Endodermal cell (in vitro differentiated cells): Measurements from ENCODE around the gene CTTNBP2NL. TPM values are rescaled to one million over a fixed set of nuclear protein-coding genes. Genes with fewer than 3 reads are reported as not detected.

Experiments used
- DNase-seq: peaks from one replicate; pipeline ENCODE4 v3.0.0-alpha.2; 2017
- H3K27ac ChIP-seq: 2 replicates; pipeline ENCODE4 v1.5.1; 2013; ENCODE audit warnings: mild to moderate bottlenecking, low read depth, low read length, moderate library complexity
- H3K27me3 ChIP-seq: 2 replicates; pipeline ENCODE4 v1.6.1; 2013; ENCODE audit warnings: mild to moderate bottlenecking, low read length, moderate library complexity; ENCODE audit not compliant: insufficient read depth, control insufficient read depth, poor library complexity, severe bottlenecking
- H3K36me3 ChIP-seq: 2 replicates; pipeline ENCODE4 v1.7.0; 2013; ENCODE audit warnings: mild to moderate bottlenecking, low read length, moderate library complexity; ENCODE audit not compliant: control insufficient read depth, insufficient read depth
- H3K4me1 ChIP-seq: one replicate; pipeline ENCODE4 v1.7.0; 2013; ENCODE audit warnings: low read length; ENCODE audit not compliant: control insufficient read depth, insufficient read depth
- H3K4me3 ChIP-seq: 2 replicates; pipeline ENCODE4 v1.5.1; 2013; ENCODE audit warnings: mild to moderate bottlenecking, low read length, moderate library complexity
- H3K9ac ChIP-seq: 2 replicates; pipeline ENCODE4 v1.6.1; 2013; ENCODE audit warnings: mild to moderate bottlenecking, low read length, moderate library complexity; ENCODE audit not compliant: poor library complexity, severe bottlenecking; ENCODE audit errors: extremely low read depth
- H3K9me3 ChIP-seq: 2 replicates; pipeline ENCODE4 v1.6.1; 2013; ENCODE audit warnings: mild to moderate bottlenecking, low read length, moderate library complexity; ENCODE audit not compliant: control insufficient read depth
- H3K27ac Mint-ChIP-seq: 2 replicates; pipeline ENCODE4 v1.8.0; 2020; ENCODE audit warnings: mixed read lengths
- H3K27me3 Mint-ChIP-seq: 2 replicates; pipeline ENCODE4 v1.8.0; 2021; ENCODE audit warnings: mild to moderate bottlenecking, mixed read lengths; ENCODE audit not compliant: insufficient read depth
- H3K36me3 Mint-ChIP-seq: 2 replicates; pipeline ENCODE4 v1.8.0; 2020; ENCODE audit warnings: low read depth, mixed read lengths
- H3K4me1 Mint-ChIP-seq: 2 replicates; pipeline ENCODE4 v1.8.0; 2020; ENCODE audit warnings: mixed read lengths
- H3K4me3 Mint-ChIP-seq: 2 replicates; pipeline ENCODE4 v1.8.0; 2020; ENCODE audit warnings: mild to moderate bottlenecking, moderate library complexity, mixed read lengths
- H3K9me3 Mint-ChIP-seq: 2 replicates; pipeline ENCODE4 v1.8.0; 2020; ENCODE audit warnings: mild to moderate bottlenecking, mixed read lengths
- CTCF ChIP-seq: fragments of 200-600 bp; sonication (generic); conservative IDR thresholded peaks from 2 replicates; pipeline ENCODE4 v1.5.0; 2021; ENCODE audit warnings: antibody characterized with exemption, mild to moderate bottlenecking
- WGBS, 2 experiments: methylation state at CpG; one replicate each; pipeline versions ENCODE4 v1.1.5 to v1.1.7; 2013; ENCODE audit warnings: missing lambda C conversion rate in 2 of 2, mixed read lengths in 1 of 2; ENCODE audit not compliant: insufficient coverage in 1 of 2, insufficient read length in 1 of 2; 5-methylcytosine and 5-hydroxymethylcytosine counted together
- total RNA-seq, 2 donors: library from RNA; stranded (reverse); fragmentation: NEBNext Ultra II Directional in 1 of 2; extraction: Animal tissue kit (Norgen Biotek cat#: 25700) in 1 of 2; gene quantifications; 2 replicates in 1 of 2; 3 replicates in 1 of 2; pipeline ENCODE4 v1.2.1, GENCODE V29; 2021

Gene CTTNBP2NL
- total RNA-seq, 2 donors from 2014 or later, result 36.0 to 41.5 TPM

- peaks cover 14% of the 10 kb centered on the region for H3K4me1 Mint-ChIP-seq
- peaks cover 93% of the 10 kb centered on the region for H3K27me3 ChIP-seq
Observed at GRCh38 chr1:112504661-112505399, 108.8 kb downstream of the CTTNBP2NL start.

GRCh38 chr1:112505400-112505785 is 109.4 kb downstream of the CTTNBP2NL start:
- no peak for TF ChIP-seq CTCF

More at GRCh38 chr1:112504661-112505399, 108.8 kb downstream of the CTTNBP2NL start:
- H3K9me3 Mint-ChIP-seq, result no peaks in the 10 kb centered on the region
- no peaks in the 10 kb centered on the region for H3K36me3 Mint-ChIP-seq
- H3K4me3 ChIP-seq, result no peak overlapping the region
- WGBS, 2 experiments, result 67 to 68% methylated on average over 4 to 5 of the region's 6 CpGs
- H3K36me3 ChIP-seq, result no peaks in the 10 kb centered on the region
- H3K27ac ChIP-seq, result no peak overlapping the region
- H3K9ac ChIP-seq, result no peak overlapping the region
- no peak for DNase-seq
- no peaks in the 10 kb centered on the region for H3K9me3 ChIP-seq
- no peak overlapping the region for H3K27ac Mint-ChIP-seq
- no peaks in the 10 kb centered on the region for H3K4me1 ChIP-seq
- H3K4me3 Mint-ChIP-seq, result no peak overlapping the region
- no peak for TF ChIP-seq CTCF
- H3K27me3 Mint-ChIP-seq, result peaks cover 86% of the 10 kb centered on the region

GRCh38 chr1:112505878-112506277 is 109.9 kb downstream of the CTTNBP2NL start:
- peaks cover 99% of the 10 kb centered on the region for H3K27me3 ChIP-seq
- H3K9me3 ChIP-seq, result no peaks in the 10 kb centered on the region
- H3K4me3 ChIP-seq, result no peak overlapping the region
- no peak for TF ChIP-seq CTCF
- Mint-ChIP-seq H3K27me3 (peaks cover 93% of the 10 kb centered on the region), H3K9me3 (no peaks in the 10 kb centered on the region), H3K4me1 (peaks cover 22% of the 10 kb centered on the region), H3K36me3 (no peaks in the 10 kb centered on the region), H3K4me3 (no peak overlapping the region), H3K27ac (no peak overlapping the region)
- H3K36me3 ChIP-seq, result no peaks in the 10 kb centered on the region
- H3K9ac ChIP-seq, result no peak overlapping the region
- no peak overlapping the region for H3K27ac ChIP-seq
- no peak for DNase-seq
- 89 to 97% methylated on average over 3 of the region's 3 CpGs for WGBS, 2 experiments
- H3K4me1 ChIP-seq, result no peaks in the 10 kb centered on the region

More at GRCh38 chr1:112505400-112505785, 109.4 kb downstream of the CTTNBP2NL start:
- Mint-ChIP-seq H3K27me3 (peaks cover 89% of the 10 kb centered on the region), H3K4me1 (peaks cover 19% of the 10 kb centered on the region), H3K27ac (no peak overlapping the region), H3K9me3 (no peaks in the 10 kb centered on the region), H3K4me3 (no peak overlapping the region), H3K36me3 (no peaks in the 10 kb centered on the region)
- H3K36me3 ChIP-seq, result no peaks in the 10 kb centered on the region
- no peak for DNase-seq
- no peak overlapping the region for H3K9ac ChIP-seq
- no peak overlapping the region for H3K4me3 ChIP-seq
- H3K9me3 ChIP-seq, result no peaks in the 10 kb centered on the region
- peaks cover 98% of the 10 kb centered on the region for H3K27me3 ChIP-seq
- 84 to 100% methylated on average over 1 of the region's 1 CpG for WGBS, 2 experiments
- H3K4me1 ChIP-seq, result no peaks in the 10 kb centered on the region
- H3K27ac ChIP-seq, result no peak overlapping the region
